Measurements from ENCODE around the gene SLC9A3. TPM values are rescaled to one million over a fixed set of nuclear protein-coding genes. Genes with fewer than 3 reads are reported as not detected.

SLC9A3 gene
- total RNA-seq, 1 donor from 2014 or later, result 5.4 TPM

DNA sequence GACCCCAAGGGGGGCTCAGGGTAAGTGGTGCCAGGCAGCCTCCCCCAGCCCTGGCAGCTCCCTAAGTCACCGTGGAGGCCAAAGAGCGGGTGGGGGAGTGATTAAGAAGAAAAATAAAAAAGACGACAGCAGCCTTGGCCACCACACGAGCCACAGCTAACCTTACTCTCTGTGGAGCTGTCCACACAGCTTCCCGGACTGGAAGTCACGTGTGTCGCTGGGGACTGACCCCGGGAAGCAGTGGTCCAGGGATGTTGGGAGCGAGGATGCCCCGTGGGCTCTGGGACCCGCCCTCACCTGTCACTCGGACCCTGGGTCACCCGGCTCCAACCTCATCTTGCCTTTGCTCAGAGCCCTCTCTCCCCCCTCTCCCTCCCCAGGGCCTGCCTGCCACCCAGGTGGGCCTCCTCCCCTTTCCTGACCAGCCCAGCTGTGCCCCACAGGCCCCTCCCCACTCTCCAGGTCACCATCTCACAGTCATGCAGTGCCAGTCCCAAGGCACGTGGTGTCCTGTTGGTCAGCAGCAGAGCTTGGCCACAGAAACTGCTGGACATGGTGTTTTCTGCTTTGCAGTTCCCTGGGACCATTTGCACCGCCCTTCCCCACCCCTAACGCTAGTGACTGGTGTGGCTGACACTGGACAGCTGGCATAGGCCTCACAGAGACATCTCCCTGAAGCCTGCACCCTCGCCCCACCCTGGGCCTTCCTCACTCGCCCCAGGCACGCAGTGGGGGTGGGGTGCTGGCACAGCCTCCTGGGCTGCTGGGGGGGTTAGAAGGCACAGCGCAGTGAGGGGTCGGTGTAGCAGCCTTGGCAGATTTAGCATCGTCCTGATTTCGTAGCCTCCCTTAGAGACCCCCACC, 91.1 kb downstream of the SLC9A3 start:
- peak; percentile 87 for DNase-seq (ENCODE audit: low read depth)

DNA sequence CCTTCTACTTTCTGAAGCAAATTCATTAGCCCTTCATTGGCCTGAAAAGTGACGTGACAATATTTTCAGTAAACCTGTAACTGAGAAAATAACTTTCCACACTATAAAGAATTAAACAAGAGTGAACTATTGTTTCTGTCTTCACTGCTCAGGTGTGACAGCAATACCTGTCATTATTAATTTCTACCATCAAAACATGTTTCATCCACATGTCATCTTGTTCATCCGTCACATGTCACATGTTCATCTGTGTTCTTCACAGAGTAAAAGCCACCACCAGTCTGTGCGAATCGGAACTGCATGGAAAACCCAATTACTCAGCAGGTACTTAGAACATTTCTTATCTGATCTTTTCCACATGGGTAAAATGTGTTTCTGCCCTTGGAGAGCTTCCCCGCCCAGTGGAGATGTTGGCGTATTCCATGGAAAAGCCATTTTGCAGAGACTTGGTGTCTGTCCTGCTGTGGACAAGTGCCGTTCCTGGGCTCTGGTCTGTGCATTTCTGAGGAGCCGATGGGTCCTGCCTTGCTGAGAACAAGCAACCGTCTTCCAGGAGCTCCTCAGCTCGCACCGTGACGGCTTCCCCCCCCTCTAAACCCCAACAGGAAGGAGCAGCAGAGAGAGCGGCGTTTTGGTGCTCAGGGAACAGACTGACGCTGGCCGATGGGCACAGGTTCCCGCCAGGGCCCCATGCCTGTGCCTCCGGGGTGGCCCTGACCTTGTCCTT, 91.9 kb downstream of the SLC9A3 start:
- no peak for DNase-seq (ENCODE audit: low read depth)

GRCh38 chr5:431711-432050, 92.6 kb downstream of the SLC9A3 start:
- no peak for DNase-seq (ENCODE audit: low read depth)

- peak; percentile 46 for DNase-seq (ENCODE audit: low read depth)
These were observed 93.1 kb downstream of the SLC9A3 start for GRCh38 chr5:431001-431710.

GRCh38 chr5:430214-430925, 93.9 kb downstream of the SLC9A3 start:
- no peak for DNase-seq (ENCODE audit: low read depth)

GRCh38 chr5:429453-430188, 94.6 kb downstream of the SLC9A3 start:
- DNase-seq (ENCODE audit: low read depth), result peak; percentile 81

GRCh38 chr5:428754-429452, 95.3 kb downstream of the SLC9A3 start:
- DNase-seq (ENCODE audit: low read depth), result no peak

DNA sequence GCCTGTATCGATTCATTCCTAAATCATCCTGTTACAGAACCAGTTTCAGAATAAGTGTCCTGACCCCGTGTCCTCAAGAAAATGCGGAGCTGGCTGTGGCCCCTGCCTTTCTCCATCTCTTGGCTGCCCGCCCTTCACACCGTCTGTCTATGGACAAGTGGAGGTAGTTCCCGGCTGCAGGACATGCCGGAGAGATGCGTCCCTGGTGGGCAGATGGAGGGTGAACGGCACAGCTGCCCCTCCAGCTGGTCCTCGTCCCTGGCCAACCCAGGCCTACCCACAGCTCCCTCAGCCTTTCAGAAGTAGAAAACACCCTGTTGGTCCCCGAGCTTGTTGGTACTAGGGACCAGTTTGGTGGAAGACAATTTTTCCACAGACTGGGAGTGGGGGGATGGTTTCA, 96.0 kb downstream of the SLC9A3 start:
- no peak for DNase-seq (ENCODE audit: low read depth)

GRCh38 chr5:427415-428087, 96.7 kb downstream of the SLC9A3 start:
- no peak for DNase-seq (ENCODE audit: low read depth)

GRCh38 chr5:426392-426976, 97.8 kb downstream of the SLC9A3 start:
- no peak for DNase-seq (ENCODE audit: low read depth)

DNA sequence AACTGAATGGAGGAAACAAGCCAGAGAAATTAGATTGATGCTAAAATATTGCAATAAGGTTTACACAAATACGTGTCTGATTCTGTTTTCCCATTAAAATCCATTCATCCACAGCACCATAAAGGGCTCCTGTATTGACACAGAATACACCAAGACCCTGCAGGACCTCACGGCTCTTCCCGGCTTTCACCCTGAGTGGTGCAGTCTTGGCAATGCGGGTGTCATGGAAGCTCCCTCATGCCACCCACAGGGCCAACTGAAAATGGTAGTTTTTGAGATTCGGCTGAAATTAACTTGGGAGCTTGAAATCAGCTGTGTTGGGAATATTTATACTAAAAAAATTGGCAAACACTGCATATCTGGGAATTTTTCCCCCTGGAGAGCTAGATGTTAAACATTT, 98.5 kb downstream of the SLC9A3 start:
- no peak for DNase-seq (ENCODE audit: low read depth)

DNA sequence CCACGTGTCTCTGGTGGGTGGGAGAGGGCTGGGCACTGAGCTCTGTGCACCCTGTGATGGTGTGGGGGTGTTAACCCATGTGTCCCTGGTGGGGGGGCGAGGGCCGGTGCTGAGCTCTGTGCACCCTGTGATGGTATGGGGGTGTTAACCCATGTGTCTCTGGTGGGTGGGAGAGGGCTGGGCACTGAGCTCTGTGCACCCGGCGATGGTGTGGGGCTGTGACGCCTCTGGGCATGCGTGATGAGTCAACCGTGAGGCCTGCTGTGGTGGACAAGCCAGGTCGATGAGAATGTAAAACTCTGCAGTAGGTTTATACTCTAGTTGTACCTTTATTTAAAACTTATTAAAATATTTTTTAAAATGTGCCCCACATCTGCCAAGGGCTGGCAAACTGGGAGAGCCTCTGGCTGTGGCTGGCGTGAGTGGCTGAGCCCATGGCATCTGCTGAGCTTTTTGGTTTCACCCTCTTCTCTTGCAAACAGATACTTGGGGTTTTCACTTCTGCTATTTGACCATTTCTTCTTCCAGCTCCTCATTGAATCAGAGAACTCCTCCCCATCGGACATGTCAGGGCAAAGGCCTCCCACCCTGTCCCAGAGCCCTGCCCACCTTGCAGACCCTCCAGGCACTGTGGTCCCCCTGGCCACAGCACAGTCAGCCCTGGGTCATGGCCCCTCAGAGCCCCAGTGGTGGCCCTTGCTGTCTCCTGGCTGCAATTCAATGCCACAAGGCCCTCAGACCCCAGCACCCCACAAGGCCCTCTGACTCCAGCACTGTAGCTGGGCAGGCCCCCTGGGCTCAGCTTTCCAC, 99.7 kb downstream of the SLC9A3 start:
- DNase-seq (ENCODE audit: low read depth), result peak; percentile 71

GRCh38 chr5:423626-424261, 100.5 kb downstream of the SLC9A3 start:
- DNase-seq (ENCODE audit: low read depth), result no peak

- peak; percentile 66 for DNase-seq (ENCODE audit: low read depth)
These were observed 101.0 kb downstream of the SLC9A3 start for GRCh38 chr5:423233-423565.

- peak; percentile 71 for DNase-seq (ENCODE audit: low read depth)
These were observed 101.7 kb downstream of the SLC9A3 start for GRCh38 chr5:422323-423232.

- DNase-seq (ENCODE audit: low read depth), result no peak
These were observed 102.3 kb downstream of the SLC9A3 start for GRCh38 chr5:421901-422300.

All from myocyte (in vitro differentiated cells).